ENCODE data around the gene BRSK1. TPM values are rescaled to one million over a fixed set of nuclear protein-coding genes. Genes with fewer than 3 reads are reported as not detected.

Gene BRSK1
- total and polyA plus RNA-seq, 2 of the 13 experiments (the other 11 are each of a cell fraction or from before 2014, with no cell fraction given) = 0.18 to 1.2 TPM

DNA sequence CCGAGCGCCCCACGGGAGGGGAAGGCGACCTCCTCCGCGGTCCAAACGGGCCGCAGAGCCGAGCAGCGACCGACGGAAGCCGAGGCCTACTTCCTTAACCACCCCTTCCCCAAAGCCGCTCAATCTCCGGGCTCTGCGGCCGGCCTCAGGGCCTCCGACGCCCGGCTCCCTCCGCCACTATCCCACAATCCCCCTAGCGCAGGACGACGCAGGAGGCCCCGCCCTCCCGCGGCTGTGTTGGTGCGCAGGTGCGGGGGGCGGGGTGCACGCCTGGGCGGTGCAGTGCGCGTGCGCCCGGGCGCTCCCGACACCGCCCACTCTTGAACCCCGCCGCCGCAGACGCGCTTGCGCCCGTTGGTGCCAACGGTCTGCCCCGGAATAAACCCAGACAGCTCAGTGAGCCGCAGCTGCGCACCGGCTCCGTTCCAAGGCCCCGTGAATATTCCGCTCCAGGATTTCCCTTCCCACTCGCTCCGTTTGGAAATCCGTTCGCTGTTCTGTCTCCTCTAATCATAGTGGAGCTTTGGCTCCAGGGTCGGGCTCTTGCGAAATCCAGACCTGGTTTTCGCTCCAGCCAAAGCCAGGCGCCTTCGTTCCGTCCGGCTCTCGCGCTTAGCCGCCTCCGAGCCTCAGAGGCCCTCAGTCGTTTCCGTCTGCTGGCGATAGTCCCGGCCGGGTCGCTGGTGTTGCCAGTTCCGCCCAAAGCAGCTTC, 24.8 kb upstream of the BRSK1 start, which contains the start of gene PPP6R1 (continued):
- TF ChIP-seq, protein P1, sequence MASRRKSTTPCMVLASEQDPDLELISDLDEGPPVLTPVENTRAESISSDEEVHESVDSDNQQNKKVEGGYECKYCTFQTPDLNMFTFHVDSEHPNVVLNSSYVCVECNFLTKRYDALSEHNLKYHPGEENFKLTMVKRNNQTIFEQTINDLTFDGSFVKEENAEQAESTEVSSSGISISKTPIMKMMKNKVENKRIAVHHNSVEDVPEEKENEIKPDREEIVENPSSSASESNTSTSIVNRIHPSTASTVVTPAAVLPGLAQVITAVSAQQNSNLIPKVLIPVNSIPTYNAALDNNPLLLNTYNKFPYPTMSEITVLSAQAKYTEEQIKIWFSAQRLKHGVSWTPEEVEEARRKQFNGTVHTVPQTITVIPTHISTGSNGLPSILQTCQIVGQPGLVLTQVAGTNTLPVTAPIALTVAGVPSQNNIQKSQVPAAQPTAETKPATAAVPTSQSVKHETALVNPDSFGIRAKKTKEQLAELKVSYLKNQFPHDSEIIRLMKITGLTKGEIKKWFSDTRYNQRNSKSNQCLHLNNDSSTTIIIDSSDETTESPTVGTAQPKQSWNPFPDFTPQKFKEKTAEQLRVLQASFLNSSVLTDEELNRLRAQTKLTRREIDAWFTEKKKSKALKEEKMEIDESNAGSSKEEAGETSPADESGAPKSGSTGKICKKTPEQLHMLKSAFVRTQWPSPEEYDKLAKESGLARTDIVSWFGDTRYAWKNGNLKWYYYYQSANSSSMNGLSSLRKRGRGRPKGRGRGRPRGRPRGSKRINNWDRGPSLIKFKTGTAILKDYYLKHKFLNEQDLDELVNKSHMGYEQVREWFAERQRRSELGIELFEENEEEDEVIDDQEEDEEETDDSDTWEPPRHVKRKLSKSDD (CRISPR knock-in tag; IDR thresholded peaks at IDR 0.05; ENCODE audit: low read depth) = 0 out of 2 replicates have a peak, but pooled peaks have one; percentile 29
- TF ChIP-seq PHF20 (CRISPR knock-in tag; IDR thresholded peaks at IDR 0.05) (no peak; the same call in 1 of the 2 replicates), ZNF30 (CRISPR knock-in tag; IDR thresholded peaks at IDR 0.05) (no peak), ZC3H13 (CRISPR knock-in tag; IDR thresholded peaks at IDR 0.05) (no peak), ZNF883 (CRISPR knock-in tag; IDR thresholded peaks at IDR 0.05; ENCODE audit: not compliant biosample characterization) (peak; percentile 22), MXD1 (CRISPR knock-in tag; IDR thresholded peaks at IDR 0.05) (peak; percentile 24; the same call in 1 of the 2 replicates), ARID4A (CRISPR knock-in tag; IDR thresholded peaks at IDR 0.05; ENCODE audit: borderline replicate concordance) (peak; percentile 93), ZNF225 (CRISPR knock-in tag; IDR thresholded peaks at IDR 0.05) (0 out of 2 replicates have a peak, but pooled peaks have one; percentile 19), CBX2 (IDR thresholded peaks at IDR 0.05; ENCODE audit: low read depth, low read length) (no peak), CBX2 (CRISPR knock-in tag; IDR thresholded peaks at IDR 0.05; ENCODE audit: low read depth) (peak; percentile 82; the same call in 1 of the 2 replicates), SRF (IDR thresholded peaks at IDR 0.05; ENCODE audit: low read depth, low read length) (peak; percentile 52; the same call in 1 of the 2 replicates), HES4 (CRISPR knock-in tag; IDR thresholded peaks at IDR 0.05; ENCODE audit: borderline replicate concordance) (peak; percentile 93)
- TF ChIP-seq, protein P2, sequence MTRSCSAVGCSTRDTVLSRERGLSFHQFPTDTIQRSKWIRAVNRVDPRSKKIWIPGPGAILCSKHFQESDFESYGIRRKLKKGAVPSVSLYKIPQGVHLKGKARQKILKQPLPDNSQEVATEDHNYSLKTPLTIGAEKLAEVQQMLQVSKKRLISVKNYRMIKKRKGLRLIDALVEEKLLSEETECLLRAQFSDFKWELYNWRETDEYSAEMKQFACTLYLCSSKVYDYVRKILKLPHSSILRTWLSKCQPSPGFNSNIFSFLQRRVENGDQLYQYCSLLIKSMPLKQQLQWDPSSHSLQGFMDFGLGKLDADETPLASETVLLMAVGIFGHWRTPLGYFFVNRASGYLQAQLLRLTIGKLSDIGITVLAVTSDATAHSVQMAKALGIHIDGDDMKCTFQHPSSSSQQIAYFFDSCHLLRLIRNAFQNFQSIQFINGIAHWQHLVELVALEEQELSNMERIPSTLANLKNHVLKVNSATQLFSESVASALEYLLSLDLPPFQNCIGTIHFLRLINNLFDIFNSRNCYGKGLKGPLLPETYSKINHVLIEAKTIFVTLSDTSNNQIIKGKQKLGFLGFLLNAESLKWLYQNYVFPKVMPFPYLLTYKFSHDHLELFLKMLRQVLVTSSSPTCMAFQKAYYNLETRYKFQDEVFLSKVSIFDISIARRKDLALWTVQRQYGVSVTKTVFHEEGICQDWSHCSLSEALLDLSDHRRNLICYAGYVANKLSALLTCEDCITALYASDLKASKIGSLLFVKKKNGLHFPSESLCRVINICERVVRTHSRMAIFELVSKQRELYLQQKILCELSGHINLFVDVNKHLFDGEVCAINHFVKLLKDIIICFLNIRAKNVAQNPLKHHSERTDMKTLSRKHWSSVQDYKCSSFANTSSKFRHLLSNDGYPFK (CRISPR knock-in tag; IDR thresholded peaks at IDR 0.05; ENCODE audit: borderline replicate concordance) = peak; percentile 75; the same call in 1 of the 2 replicates
- TF ChIP-seq, protein P3, sequence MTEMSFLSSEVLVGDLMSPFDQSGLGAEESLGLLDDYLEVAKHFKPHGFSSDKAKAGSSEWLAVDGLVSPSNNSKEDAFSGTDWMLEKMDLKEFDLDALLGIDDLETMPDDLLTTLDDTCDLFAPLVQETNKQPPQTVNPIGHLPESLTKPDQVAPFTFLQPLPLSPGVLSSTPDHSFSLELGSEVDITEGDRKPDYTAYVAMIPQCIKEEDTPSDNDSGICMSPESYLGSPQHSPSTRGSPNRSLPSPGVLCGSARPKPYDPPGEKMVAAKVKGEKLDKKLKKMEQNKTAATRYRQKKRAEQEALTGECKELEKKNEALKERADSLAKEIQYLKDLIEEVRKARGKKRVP (CRISPR knock-in tag; IDR thresholded peaks at IDR 0.05) = peak in 1 of 2 experiments; percentile 71; a peak in 1 of 4 replicates
- TF ChIP-seq, protein P4, sequence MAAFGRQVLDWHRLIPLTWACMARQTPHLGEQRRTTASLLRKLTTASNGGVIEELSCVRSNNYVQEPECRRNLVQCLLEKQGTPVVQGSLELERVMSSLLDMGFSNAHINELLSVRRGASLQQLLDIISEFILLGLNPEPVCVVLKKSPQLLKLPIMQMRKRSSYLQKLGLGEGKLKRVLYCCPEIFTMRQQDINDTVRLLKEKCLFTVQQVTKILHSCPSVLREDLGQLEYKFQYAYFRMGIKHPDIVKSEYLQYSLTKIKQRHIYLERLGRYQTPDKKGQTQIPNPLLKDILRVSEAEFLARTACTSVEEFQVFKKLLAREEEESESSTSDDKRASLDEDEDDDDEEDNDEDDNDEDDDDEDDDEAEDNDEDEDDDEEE (CRISPR knock-in tag; IDR thresholded peaks at IDR 0.05) = peak; percentile 91; the same call in 1 of the 2 replicates
